GM12873 (cell line): Measurements from ENCODE around the gene KCNJ13.

Experiments
- TF ChIP-seq, protein P1 (sequence below): IDR thresholded peaks from 2 replicates; pipeline ENCODE4 v1.5.1; 2012; ENCODE audit warnings: low read depth, mild to moderate bottlenecking, moderate library complexity, low read length, control low read depth; ENCODE audit not compliant: insufficient read depth; ENCODE audit errors: missing control alignments

KCNJ13 gene

DNA sequence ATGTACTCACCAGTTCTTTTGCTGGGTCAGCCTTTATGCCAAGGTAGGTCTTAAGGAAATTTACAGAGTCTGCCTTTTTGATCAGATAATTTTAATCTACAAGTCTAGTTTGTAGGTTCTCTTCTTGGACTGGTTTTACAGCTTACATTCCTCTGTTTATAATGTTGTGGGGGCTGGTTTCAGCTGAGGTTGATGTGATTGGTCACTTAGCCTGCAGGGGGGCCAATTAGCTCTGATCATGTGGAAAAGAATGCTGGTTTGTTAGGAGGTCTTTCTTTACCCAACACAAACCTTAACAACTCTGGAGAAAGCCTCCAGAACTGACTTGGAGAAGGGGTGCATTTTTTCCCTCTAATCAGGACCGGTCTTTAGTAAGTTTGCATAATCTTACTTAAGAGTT lies at the start of gene KCNJ13:
TSS of gene KCNJ13 (minus strand) at position 131 of the 400 bp plus-strand sequence. CDS start 5,203 bp downstream, outside the sequence.
- TF ChIP-seq, protein P1, sequence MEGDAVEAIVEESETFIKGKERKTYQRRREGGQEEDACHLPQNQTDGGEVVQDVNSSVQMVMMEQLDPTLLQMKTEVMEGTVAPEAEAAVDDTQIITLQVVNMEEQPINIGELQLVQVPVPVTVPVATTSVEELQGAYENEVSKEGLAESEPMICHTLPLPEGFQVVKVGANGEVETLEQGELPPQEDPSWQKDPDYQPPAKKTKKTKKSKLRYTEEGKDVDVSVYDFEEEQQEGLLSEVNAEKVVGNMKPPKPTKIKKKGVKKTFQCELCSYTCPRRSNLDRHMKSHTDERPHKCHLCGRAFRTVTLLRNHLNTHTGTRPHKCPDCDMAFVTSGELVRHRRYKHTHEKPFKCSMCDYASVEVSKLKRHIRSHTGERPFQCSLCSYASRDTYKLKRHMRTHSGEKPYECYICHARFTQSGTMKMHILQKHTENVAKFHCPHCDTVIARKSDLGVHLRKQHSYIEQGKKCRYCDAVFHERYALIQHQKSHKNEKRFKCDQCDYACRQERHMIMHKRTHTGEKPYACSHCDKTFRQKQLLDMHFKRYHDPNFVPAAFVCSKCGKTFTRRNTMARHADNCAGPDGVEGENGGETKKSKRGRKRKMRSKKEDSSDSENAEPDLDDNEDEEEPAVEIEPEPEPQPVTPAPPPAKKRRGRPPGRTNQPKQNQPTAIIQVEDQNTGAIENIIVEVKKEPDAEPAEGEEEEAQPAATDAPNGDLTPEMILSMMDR: no peak

DNA sequence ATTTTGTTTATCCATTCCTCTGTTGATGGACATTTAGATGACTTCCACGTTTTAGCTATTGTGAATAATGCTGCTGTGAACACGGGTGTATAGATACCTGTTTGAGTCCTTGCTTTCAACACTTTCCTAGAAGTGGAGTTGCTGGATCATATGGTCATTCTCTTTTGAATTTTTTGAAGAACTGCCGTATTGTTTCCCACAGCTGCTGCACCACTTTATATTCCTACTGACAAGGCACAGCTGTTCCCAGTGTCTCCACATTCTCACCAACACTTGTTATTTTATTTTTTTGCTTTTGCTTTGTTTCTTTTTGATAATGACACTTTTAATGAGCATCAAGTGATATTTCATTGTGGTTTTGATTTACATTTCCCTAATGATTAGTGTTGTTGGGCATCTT lies 41.4 kb upstream of the KCNJ13 start:
- TF ChIP-seq, protein P1: no peak

DNA sequence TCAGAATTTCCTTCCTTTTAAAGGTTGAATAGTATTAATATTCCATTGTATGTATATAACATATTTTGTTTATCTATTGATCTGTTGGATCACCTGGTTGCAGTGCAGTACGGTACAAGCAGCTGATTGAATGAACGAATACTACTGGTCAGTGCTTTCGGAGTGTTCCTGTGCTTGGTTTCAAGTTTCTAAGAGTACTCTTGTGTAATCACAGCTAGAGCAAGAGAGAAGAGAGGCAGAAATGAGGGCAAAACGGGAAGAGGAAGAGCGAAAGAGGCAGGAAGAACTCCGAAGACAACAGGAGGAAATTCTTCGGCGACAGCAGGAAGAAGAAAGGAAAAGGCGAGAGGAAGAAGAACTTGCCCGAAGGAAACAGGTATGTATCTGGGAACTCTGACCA lies 40.3 kb upstream of the KCNJ13 start:
- TF ChIP-seq, protein P1: no peak

DNA sequence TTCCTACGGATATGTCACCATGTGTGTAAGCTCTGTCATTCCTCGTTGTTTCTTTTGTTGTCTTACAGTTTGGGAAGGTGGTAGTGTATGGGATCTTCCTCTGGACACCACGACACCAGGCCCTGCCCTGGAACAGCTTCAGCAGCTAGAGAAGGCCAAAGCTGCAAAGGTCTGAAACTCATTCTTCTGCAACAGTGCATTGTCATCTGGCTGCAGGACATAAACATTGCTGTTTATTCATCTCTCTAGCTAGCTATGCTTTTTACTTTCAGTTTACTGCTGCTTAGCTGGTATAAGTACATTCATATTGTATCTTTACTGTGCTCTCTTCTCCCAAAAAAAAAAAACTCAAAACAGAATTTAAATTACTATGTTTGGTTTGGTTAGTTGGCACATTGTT lies 39.2 kb upstream of the KCNJ13 start:
- TF ChIP-seq, protein P1: no peak

DNA sequence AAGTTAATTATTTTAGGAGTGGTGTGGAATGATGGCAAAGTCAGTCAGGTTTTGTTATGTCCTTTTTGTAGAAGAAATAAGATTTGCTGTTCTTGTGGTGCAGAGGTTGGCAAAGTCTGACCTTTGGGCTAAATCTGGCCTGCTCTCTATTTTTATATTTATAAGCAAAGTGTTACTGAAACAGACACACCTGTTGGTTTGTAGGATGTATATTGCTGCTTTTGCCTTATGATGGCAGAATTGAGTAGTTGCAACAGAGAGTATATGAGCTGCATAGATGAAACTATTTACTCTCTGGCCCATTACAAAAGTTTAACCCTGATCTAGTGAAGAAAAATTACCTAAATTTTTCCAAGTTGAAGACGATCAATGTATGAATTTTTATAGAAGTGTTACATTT lies 34.1 kb upstream of the KCNJ13 start:
- TF ChIP-seq, protein P1: no peak

DNA sequence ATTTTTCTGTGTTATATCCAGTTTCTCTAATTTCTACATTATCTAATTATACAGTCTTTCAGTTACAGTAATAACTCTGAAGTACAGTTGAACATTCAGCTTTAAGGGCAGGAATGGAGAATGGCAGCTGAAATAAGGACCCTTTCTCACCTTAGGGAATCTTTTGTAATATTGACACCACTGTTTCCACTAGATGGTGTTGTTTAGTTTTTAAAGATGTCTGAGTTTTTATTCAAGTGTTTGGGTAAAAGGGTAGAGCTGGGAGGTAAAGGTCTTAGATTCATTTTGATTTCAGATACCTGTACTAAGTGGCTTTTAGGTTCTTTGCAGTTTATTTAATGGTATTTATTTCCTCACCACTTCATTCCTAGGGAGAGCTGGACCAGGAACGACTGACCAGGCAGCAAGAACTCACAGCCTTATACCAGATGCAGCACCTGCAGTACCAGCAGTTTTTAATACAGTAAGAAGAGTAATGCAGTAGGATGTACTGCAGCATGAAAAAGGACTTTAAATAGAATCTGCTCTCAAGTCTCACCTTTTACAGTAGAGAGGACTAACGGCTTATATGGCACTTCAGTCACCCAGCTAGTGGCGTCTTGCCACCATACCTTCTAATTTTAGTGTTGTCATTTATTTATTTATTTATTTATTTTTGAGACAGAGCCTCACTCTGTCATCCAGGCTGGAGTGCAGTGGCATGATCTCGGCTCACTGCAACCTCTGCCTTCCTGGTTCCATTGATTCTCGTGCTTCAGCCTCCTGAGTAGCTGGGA lies 33.2 kb upstream of the KCNJ13 start:
- TF ChIP-seq, protein P1: no peak

DNA sequence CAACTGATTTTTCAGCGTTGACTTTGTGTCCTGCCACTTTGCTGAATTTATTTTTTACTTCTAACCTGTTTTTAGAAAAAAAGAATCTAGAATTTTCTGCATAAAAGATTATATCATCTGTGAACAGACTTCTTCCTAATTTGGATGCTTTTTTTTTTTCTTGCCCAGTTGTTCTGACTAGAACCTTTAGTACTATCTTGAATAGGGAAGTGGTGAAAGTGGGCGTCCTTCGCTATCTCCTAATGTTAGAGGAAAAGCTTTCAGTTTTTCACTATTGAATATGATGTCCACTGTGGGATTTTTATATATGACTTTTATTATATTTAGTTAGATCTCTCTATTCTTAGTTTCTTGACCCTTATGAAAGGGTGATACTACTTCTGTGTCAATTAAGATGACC lies 25.7 kb upstream of the KCNJ13 start:
- TF ChIP-seq, protein P1: no peak
